Measurements from ENCODE around the gene USP48.

GRCh38 chr1:21643624-21644023 lies 139.3 kb downstream of the USP48 start:
- no peak for TF ChIP-seq POLR2AphosphoS5 (IDR thresholded peaks at IDR 0.05)
- TF ChIP-seq, protein P1, sequence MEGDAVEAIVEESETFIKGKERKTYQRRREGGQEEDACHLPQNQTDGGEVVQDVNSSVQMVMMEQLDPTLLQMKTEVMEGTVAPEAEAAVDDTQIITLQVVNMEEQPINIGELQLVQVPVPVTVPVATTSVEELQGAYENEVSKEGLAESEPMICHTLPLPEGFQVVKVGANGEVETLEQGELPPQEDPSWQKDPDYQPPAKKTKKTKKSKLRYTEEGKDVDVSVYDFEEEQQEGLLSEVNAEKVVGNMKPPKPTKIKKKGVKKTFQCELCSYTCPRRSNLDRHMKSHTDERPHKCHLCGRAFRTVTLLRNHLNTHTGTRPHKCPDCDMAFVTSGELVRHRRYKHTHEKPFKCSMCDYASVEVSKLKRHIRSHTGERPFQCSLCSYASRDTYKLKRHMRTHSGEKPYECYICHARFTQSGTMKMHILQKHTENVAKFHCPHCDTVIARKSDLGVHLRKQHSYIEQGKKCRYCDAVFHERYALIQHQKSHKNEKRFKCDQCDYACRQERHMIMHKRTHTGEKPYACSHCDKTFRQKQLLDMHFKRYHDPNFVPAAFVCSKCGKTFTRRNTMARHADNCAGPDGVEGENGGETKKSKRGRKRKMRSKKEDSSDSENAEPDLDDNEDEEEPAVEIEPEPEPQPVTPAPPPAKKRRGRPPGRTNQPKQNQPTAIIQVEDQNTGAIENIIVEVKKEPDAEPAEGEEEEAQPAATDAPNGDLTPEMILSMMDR (IDR thresholded peaks at IDR 0.05 in 8 of 11, conservative IDR thresholded peaks at IDR 0.05 in 3 of 11) = no peak

Data from spleen (tissue), 7 donors.